ENCODE results near the gene CDC73. TPM values are rescaled to one million over a fixed set of nuclear protein-coding genes. Genes with fewer than 3 reads are reported as not detected.

Gene CDC73
- total and polyA plus RNA-seq, 2 of the 13 experiments (the other 11 are each of a cell fraction or from before 2014, with no cell fraction given): 20.2 to 26.3 TPM

- TF ChIP-seq USF2 (IDR thresholded peaks at IDR 0.05; ENCODE audit: low read depth, low read length): no peak
- TF ChIP-seq USF2 (CRISPR knock-in tag; IDR thresholded peaks at IDR 0.05; ENCODE audit: borderline replicate concordance): no peak
- TF ChIP-seq TOPORS (CRISPR knock-in tag; IDR thresholded peaks at IDR 0.05): no peak
- TF ChIP-seq PHF21A (CRISPR knock-in tag; IDR thresholded peaks at IDR 0.05): peak; percentile 40
- TF ChIP-seq SNAPC2 (CRISPR knock-in tag; IDR thresholded peaks at IDR 0.05): 0 out of 2 replicates have a peak, but pooled peaks have one; percentile 22
- TF ChIP-seq FOXC1 (CRISPR knock-in tag; IDR thresholded peaks at IDR 0.05; ENCODE audit: borderline replicate concordance): no peak
- TF ChIP-seq FOSL2 (CRISPR knock-in tag; IDR thresholded peaks at IDR 0.05): peak; percentile 93
- 0 out of 2 replicates have a peak, but pooled peaks have one; percentile 31 for TF ChIP-seq ATF3 (CRISPR knock-in tag; IDR thresholded peaks at IDR 0.05)
- TF ChIP-seq FOXK1 (CRISPR knock-in tag; IDR thresholded peaks at IDR 0.05; ENCODE audit: borderline replicate concordance, low read depth): 0 out of 2 replicates have a peak, but pooled peaks have one; percentile 34
- peak; percentile 31; the same call in 1 of the 2 replicates for TF ChIP-seq RBFOX2 (IDR thresholded peaks at IDR 0.05; ENCODE audit: low read depth, low read length)
- peak; percentile 80 for TF ChIP-seq ESRRA (CRISPR knock-in tag; IDR thresholded peaks at IDR 0.05; ENCODE audit: low read depth)
- no peak; the same call in 1 of the 2 replicates for TF ChIP-seq SP5 (CRISPR knock-in tag; IDR thresholded peaks at IDR 0.05; ENCODE audit: borderline replicate concordance, low read depth)
- peak in 1 of 2 experiments; percentile 50; a peak in 2 of 4 replicates for TF ChIP-seq EP300 (IDR thresholded peaks at IDR 0.05; ENCODE audit: low read depth in 2 of 2, low read length in 2 of 2)
- TF ChIP-seq EP300 (CRISPR knock-in tag; IDR thresholded peaks at IDR 0.05; ENCODE audit: borderline replicate concordance): peak; percentile 33
- no peak for TF ChIP-seq ZNF354B (CRISPR knock-in tag; IDR thresholded peaks at IDR 0.05)
- no peak for TF ChIP-seq PTBP1 (IDR thresholded peaks at IDR 0.05; ENCODE audit: low read depth, low read length, poor library complexity, severe bottlenecking)
- TF ChIP-seq NR2F6 (IDR thresholded peaks at IDR 0.05): peak; percentile 40
- peak; percentile 66 for TF ChIP-seq NR2F6 (CRISPR knock-in tag; IDR thresholded peaks at IDR 0.05)
- TF ChIP-seq DR1 (CRISPR knock-in tag; IDR thresholded peaks at IDR 0.05): no peak
- peak; percentile 66; the same call in 1 of the 2 replicates for TF ChIP-seq ZNF362 (CRISPR knock-in tag; IDR thresholded peaks at IDR 0.05; ENCODE audit: borderline replicate concordance)
- TF ChIP-seq KDM1A (CRISPR knock-in tag; IDR thresholded peaks at IDR 0.05): no peak
- no peak for TF ChIP-seq PRMT3 (CRISPR knock-in tag; IDR thresholded peaks at IDR 0.05; ENCODE audit: borderline replicate concordance, low read depth)
- no peak for TF ChIP-seq LCORL (IDR thresholded peaks at IDR 0.05)
- TF ChIP-seq LCORL (CRISPR knock-in tag; IDR thresholded peaks at IDR 0.05): no peak; the same call in 1 of the 2 replicates
- no peak for TF ChIP-seq ZNF530 (CRISPR knock-in tag; IDR thresholded peaks at IDR 0.05; ENCODE audit: low read depth)
- TF ChIP-seq MEF2D (CRISPR knock-in tag; IDR thresholded peaks at IDR 0.05): peak; percentile 93
- 0 out of 2 replicates have a peak, but pooled peaks have one; percentile 34 for TF ChIP-seq FOSL1 (CRISPR knock-in tag; IDR thresholded peaks at IDR 0.05; ENCODE audit: borderline replicate concordance)
- TF ChIP-seq NFYB (CRISPR knock-in tag; IDR thresholded peaks at IDR 0.05): no peak
- TF ChIP-seq HNF4G (IDR thresholded peaks at IDR 0.05; ENCODE audit: borderline replicate concordance, low read depth, low read length): peak; percentile 73
- no peak for TF ChIP-seq HNF4G (CRISPR knock-in tag; IDR thresholded peaks at IDR 0.05; ENCODE audit: borderline replicate concordance, low read depth)
Observed at GRCh38 chr1:193115629-193116227, 6.1 kb upstream of the CDC73 start (continued).

Data from HepG2 (cell line).